Measurements from ENCODE around the gene FIS1.
A peak's percentile ranks its signal among the peaks of the same experiment; 100 is the strongest.
"Not testable (repeated sequence)": the region's sequence is repeated elsewhere in the genome, so short reads cannot be mapped to it uniquely, and the experiment has no call there.

The FIS1 gene

DNA sequence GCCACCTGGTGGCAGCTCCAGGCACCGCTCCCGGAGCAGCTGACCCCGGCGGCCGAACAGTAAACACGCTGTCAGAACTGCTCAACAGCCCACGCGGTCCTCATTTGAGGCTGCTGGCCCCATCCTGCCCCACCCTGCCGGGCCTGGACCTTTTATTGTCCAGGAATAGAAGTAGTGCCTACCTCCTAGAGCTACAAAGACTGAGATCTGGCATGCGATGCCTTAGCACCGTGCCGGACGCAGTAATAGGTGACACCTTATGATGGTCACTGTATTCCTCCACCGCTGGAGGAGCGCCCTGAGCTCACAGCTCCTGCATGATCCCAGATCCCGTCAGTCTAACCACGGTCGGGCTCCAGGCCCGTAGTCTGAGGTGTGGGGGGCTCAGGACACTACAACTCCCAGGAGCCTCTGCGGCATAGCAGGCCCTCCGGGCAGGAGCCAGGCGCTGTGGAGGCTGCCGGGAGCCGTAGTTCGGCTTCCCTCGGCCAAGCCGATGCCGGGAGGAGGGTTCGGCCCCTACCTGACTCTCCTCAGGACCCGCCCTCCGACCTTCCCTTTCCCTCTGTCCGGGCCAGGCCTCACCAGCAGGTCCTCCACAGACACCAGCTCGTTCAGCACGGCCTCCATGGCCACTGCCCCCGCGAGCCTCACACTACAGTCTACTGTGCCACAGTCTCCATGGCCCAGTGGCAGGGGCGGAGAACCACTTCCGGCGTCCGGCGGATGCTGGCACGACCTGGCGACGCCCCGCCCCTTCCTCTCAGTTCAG is at the start of gene FIS1:
Gene FIS1 (minus strand): TSS at position 707 of the 772 bp plus-strand sequence. CDS start 77 bp downstream, at position 630.
- TF ChIP-seq, protein P1, sequence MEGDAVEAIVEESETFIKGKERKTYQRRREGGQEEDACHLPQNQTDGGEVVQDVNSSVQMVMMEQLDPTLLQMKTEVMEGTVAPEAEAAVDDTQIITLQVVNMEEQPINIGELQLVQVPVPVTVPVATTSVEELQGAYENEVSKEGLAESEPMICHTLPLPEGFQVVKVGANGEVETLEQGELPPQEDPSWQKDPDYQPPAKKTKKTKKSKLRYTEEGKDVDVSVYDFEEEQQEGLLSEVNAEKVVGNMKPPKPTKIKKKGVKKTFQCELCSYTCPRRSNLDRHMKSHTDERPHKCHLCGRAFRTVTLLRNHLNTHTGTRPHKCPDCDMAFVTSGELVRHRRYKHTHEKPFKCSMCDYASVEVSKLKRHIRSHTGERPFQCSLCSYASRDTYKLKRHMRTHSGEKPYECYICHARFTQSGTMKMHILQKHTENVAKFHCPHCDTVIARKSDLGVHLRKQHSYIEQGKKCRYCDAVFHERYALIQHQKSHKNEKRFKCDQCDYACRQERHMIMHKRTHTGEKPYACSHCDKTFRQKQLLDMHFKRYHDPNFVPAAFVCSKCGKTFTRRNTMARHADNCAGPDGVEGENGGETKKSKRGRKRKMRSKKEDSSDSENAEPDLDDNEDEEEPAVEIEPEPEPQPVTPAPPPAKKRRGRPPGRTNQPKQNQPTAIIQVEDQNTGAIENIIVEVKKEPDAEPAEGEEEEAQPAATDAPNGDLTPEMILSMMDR (IDR thresholded peaks at IDR 0.05; ENCODE audit: insufficient read depth, low read depth, low read length, missing control alignments), result peak; percentile 90
- peak; percentile 95 for DNase-seq (ENCODE audit: low read depth)
- peak within 1 kb of the TSS; percentile 94 for H3K4me3 ChIP-seq (ENCODE audit: low read depth, low read length)

DNA sequence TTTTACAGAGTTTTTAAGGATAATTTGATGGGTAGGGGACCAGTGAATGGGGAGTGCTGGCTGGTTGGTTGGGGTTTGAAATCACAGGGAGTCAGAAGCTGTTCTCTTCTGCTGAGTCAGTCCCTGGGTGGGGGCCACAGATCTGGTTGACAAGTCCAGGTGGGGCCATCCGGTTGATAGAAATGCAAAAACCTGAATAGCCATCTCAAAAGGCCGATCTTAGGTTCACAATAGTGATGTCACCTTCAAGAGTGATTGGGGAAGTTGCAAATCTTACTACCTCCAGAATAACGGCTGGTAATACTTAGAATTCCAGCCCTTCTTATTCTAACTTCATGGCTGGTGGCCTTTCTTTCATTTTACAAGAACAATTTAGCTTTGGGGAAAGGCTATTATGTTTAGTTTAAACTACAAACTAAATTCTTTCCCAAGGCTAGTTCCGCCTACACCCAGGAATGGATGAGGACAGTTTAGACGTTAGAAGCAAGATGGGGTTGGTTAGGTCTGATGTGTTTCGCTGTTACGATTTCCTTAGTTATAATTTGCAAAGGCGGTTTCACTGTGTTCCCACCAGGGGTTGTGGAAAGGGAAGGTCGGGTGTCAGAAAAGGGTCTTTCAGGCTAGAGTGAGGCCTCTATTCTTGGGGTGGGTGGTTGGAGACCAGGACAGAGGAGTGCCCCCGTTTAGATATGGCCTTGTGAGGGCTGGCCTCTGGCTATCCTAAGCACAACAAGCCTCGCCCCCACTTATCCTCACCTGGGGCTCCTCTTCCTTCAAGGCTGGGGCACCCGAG is 49.4 kb upstream of the FIS1 start:
- DNase-seq (ENCODE audit: low read depth), result no peak
- no peak overlapping the region for H3K4me3 ChIP-seq (ENCODE audit: low read depth, low read length)
- TF ChIP-seq, protein P1 (IDR thresholded peaks at IDR 0.05; ENCODE audit: insufficient read depth, low read depth, low read length, missing control alignments), result no peak

GRCh38 chr7:101293069-101294021 is 48.5 kb upstream of the FIS1 start:
- not testable (repeated sequence) for DNase-seq (ENCODE audit: low read depth); H3K4me3 ChIP-seq (ENCODE audit: low read depth, low read length)

DNA sequence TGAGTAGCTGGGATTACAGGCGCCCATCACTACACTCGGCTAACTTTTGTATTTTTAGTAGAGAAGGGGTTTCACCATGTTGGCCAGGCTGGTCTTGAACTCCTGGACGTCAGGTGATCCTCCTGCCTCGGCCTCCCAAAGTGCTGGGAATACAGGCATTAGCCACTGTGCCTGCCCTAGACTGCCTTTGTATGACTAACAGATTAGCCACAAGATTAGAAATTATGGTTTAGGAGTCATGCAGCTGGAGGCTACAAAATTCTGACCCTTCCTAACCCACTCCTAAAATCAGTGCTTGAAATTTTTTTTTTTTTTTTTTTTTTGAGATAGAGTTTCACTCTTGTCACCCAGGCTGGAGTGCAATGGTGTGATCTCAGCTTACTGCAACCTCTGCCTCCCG is 47.7 kb upstream of the FIS1 start:
- H3K4me3 ChIP-seq (ENCODE audit: low read depth, low read length); DNase-seq (ENCODE audit: low read depth): not testable (repeated sequence)

DNA sequence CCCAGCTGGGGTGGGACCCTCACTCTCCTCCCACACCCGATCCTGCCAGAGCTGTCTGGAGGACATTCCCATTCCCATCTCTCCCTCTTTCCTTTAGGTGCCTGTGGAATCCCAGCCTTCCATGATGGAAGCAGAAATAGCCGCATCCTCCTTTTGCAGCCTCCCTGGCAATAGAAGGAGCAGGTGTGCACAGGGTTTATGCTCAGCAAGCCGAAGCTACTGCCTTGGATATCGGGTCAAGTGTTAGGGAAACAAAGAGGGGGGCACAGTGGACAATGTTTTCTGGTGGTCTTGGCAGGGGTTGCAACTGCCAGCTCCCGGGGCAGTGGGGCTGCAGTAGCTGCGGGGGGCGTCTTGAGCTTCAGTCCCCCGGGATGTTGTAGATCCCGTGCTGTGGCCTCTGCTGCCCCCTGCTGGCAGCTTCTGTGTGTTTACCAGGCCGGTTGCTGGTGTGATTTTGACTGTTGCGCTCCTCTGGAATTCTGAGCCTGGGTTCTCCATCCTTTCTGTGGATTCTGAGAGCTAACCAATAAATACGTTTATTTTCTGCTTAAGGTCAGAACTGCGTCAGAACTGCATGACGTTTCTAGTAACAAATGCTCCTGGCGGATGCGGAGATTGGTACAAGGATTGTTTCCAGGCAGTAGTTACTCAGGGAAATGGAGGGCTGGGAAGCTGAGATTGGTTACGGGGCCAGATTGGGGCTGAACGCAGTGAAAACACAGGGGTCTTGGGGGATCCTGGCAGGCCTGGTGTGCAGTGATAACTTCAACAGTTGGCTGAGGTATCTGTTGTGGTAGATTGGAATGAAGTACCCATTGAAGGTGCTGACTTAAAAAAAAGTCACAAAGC is 45.5 kb upstream of the FIS1 start:
- peak; percentile 20 for DNase-seq (ENCODE audit: low read depth)
- TF ChIP-seq, protein P1 (IDR thresholded peaks at IDR 0.05; ENCODE audit: insufficient read depth, low read depth, low read length, missing control alignments), result peak; percentile 57
- H3K4me3 ChIP-seq (ENCODE audit: low read depth, low read length), result not testable (repeated sequence)

- not testable (repeated sequence) for H3K4me3 ChIP-seq (ENCODE audit: low read depth, low read length)
- peak; percentile 51 for DNase-seq (ENCODE audit: low read depth)
Observed at GRCh38 chr7:101289687-101290086, 44.8 kb upstream of the FIS1 start.

DNA sequence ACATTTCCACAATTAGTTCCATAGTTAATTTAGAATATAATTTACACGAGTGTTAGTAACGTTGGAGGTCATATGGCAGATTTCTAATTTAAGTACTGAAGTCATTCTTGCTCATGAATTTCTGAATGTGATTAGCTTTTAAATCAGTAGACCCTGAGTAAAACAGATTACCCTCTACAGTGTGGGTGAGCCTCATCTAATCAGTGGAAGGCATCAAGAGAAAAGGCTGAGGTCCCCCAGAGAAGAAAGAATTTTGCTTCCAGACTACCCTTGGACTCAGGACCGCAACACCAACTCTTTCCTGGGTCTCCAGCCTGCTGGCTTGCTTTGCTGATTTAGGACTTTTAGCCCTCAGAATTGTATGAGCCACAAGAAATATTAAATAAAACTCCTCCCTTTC is 43.6 kb upstream of the FIS1 start:
- TF ChIP-seq, protein P1 (IDR thresholded peaks at IDR 0.05; ENCODE audit: insufficient read depth, low read depth, low read length, missing control alignments), result no peak
- no peak for DNase-seq (ENCODE audit: low read depth)

More for the DNA sequence above, 43.6 kb upstream of the FIS1 start:
- no peak overlapping the region for H3K4me3 ChIP-seq (ENCODE audit: low read depth, low read length)

All from GM12865 (cell line).